OCI-M2 (cell line): ENCODE measurements around the gene CAMTA2.

Experiments
- DNase-seq: peaks from one replicate; lab custom pipeline; 2025; ENCODE audit not compliant: unreplicated experiment; lab: John Stamatoyannopoulos, UW

The CAMTA2 gene

GRCh38 chr17:5002121-5002788 lies 14.8 kb upstream of the CAMTA2 start:
- no peak for DNase-seq

GRCh38 chr17:5000237-5000639 lies 12.8 kb upstream of the CAMTA2 start:
- DNase-seq = no peak

GRCh38 chr17:4999430-5000093 lies 12.1 kb upstream of the CAMTA2 start:
- DNase-seq = no peak

- DNase-seq = no peak
Observed at GRCh38 chr17:4998732-4999429, 11.4 kb upstream of the CAMTA2 start.

- no peak for DNase-seq
Observed at GRCh38 chr17:4998027-4998731, 10.7 kb upstream of the CAMTA2 start.

GRCh38 chr17:4997302-4998026 lies 10.0 kb upstream of the CAMTA2 start, which contains the start of the genes INCA1 and KIF1C:
INCA1 (minus strand) TSS chr17:4997522; CDS start chr17:4994437, 3,085 bp downstream.
KIF1C (plus strand) TSS chr17:4997950; CDS start chr17:5000247, 2,297 bp downstream.
- peak; percentile 36 for DNase-seq

GRCh38 chr17:4994081-4994595 lies 6.7 kb upstream of the CAMTA2 start:
- no peak for DNase-seq

GRCh38 chr17:4987767-4988567 lies 492 bp upstream of the CAMTA2 start:
- no peak for DNase-seq

- DNase-seq = no peak
Observed at GRCh38 chr17:4986403-4986802, 1.1 kb downstream of the CAMTA2 start.

- DNase-seq = no peak
Observed at GRCh38 chr17:4982305-4982704, 5.2 kb downstream of the CAMTA2 start.

GRCh38 chr17:4980644-4981216 lies 6.7 kb downstream of the CAMTA2 start:
- DNase-seq = peak; percentile 27

GRCh38 chr17:4978726-4979125 lies 8.7 kb downstream of the CAMTA2 start:
- DNase-seq = no peak

GRCh38 chr17:4974115-4974670 lies 13.3 kb downstream of the CAMTA2 start:
- DNase-seq = no peak

GRCh38 chr17:4973256-4974114 lies 14.0 kb downstream of the CAMTA2 start:
- no peak for DNase-seq

GRCh38 chr17:4972752-4973151 lies 14.7 kb downstream of the CAMTA2 start:
- DNase-seq = no peak

GRCh38 chr17:4972322-4972721 lies 15.2 kb downstream of the CAMTA2 start:
- no peak for DNase-seq

GRCh38 chr17:4971826-4972225 lies 15.6 kb downstream of the CAMTA2 start:
- no peak for DNase-seq

GRCh38 chr17:4970273-4970672 lies 17.2 kb downstream of the CAMTA2 start:
- DNase-seq = no peak
